Gastroesophageal sphincter (tissue), 3 donors: Measurements from ENCODE around the gene SLC5A7.

ENCODE experiments used
- CTCF ChIP-seq, 4 experiments: fragments of 200-600 bp in 2 of 4; fragments of 450-650 bp in 2 of 4; sonication (generic) in 1 of 4; IDR thresholded peaks; one replicate each; pipeline ENCODE4 v1.5.1; 2017 to 2019; ENCODE audit warnings: antibody characterized with exemption in 4 of 4, mild to moderate bottlenecking in 2 of 4, moderate library complexity in 2 of 4
- EP300 ChIP-seq: sonication (generic); formaldehyde crosslinking; IDR thresholded peaks from one replicate; pipeline ENCODE4 v1.6.1; 2017; ENCODE audit warnings: antibody characterized with exemption, mild to moderate bottlenecking
- POLR2A ChIP-seq, 2 donors: fragments of 450-650 bp; IDR thresholded peaks; one replicate each; pipeline ENCODE4 v1.6.1; 2017; ENCODE audit warnings: antibody characterized with exemption in 2 of 2, mild to moderate bottlenecking in 2 of 2, moderate library complexity in 1 of 2
- POLR2AphosphoS5 ChIP-seq: sonication (generic); formaldehyde crosslinking; IDR thresholded peaks from one replicate; pipeline ENCODE4 v1.6.1; 2017; ENCODE audit warnings: antibody characterized with exemption

GRCh38 chr2:107992069-107992468, 5.7 kb downstream of the SLC5A7 start:
- no peak for TF ChIP-seq EP300
- TF ChIP-seq CTCF (IDR thresholded peaks at IDR 0.05): no peak
- no peak for TF ChIP-seq POLR2A (IDR thresholded peaks at IDR 0.05)
- no peak for TF ChIP-seq POLR2AphosphoS5
